ENCODE data around the gene ZNF593. TPM values are rescaled to one million over a fixed set of nuclear protein-coding genes. Genes with fewer than 3 reads are reported as not detected.

The ZNF593 gene
- 12.7 and 40.0 TPM in 2 replicates for total RNA-seq (2011; cell fraction: chromatin; rRNA removed; ENCODE audit: low replicate concordance)
- 55.5 and 60.9 TPM in 2 replicates for total RNA-seq (2011; cell fraction: nucleolus; rRNA removed)
- 22.8 and 27.3 TPM in 2 replicates for total RNA-seq (2011; cell fraction: nucleoplasm; rRNA removed)
- 233 and 259 TPM in 2 replicates for total RNA-seq (2014; rRNA removed)
- total RNA-seq (2014; rRNA removed; fragmentation: Illumina TruSeq; extraction: Trizol) = 16.2 and 32.2 TPM in 2 replicates
- total RNA-seq (2015; rRNA removed; fragmentation: Illumina TruSeq; extraction: Trizol) = 66.3 and 76.7 TPM in 2 replicates
- 125 and 144 TPM in 2 replicates for total RNA-seq (2021)
- polyA plus RNA-seq (2011; rRNA removed) = 48.2 and 51.6 TPM in 2 replicates
- polyA plus RNA-seq (2011; cell fraction: cytosol; rRNA removed) = 107 and 284 TPM in 2 replicates
- 48.1 and 66.6 TPM in 2 replicates for polyA plus RNA-seq (2011; cell fraction: nucleus; rRNA removed)
- polyA plus RNA-seq (2012) = 81.5 and 109 TPM in 2 replicates
- 37.2 and 58.8 TPM in 2 replicates for polyA plus RNA-seq (2014; fragmentation: Illumina TruSeq; extraction: Trizol)
- 10 to 100 TPM in 1 of 2 experiments, 1 to 10 TPM in 1; 9.8 to 27.1 TPM for polyA plus RNA-seq (2014; fragmentation: Nextera tagmentation; extraction: Ambion mirVana)
- 313 and 334 TPM in 2 replicates for polyA plus RNA-seq (2014; rRNA removed)
- polyA minus RNA-seq (2011; rRNA and poly(A)+ RNA removed) = 6.5 and 11.3 TPM in 2 replicates
- polyA minus RNA-seq (2011; cell fraction: cytosol; rRNA and poly(A)+ RNA removed) = 20.5 and 28.1 TPM in 2 replicates
- polyA minus RNA-seq (2011; cell fraction: nucleus; rRNA and poly(A)+ RNA removed) = 27.1 and 36.7 TPM in 2 replicates
- Bru-seq, nascent RNA = percentile 95 among the genes with signal in this experiment
- BruChase-seq, experiment 1, labeled RNA remaining after a 2-hour chase = percentile 85 among the genes with signal in this experiment
- BruChase-seq, experiment 2, labeled RNA remaining after a 6-hour chase = percentile 89 among the genes with signal in this experiment
- long read RNA-seq, experiment 1, transcript ZNF593-202 (3 exons, 675 nt) = major isoform, 162 of 187 reads
- long read RNA-seq, experiment 1, partial matches to known transcripts = 1 of 187 reads
- long read RNA-seq, experiment 1, other reads (novel, unspliced or antisense) = 23 of 187 reads
- long read RNA-seq, experiment 2, transcript ZNF593-202 (3 exons, 675 nt) = major isoform, 146 of 170 reads
- long read RNA-seq, experiment 2, partial matches to known transcripts = 4 of 170 reads
- long read RNA-seq, experiment 2, other reads (novel, unspliced or antisense) = 18 of 170 reads
- long read RNA-seq, experiment 3, transcript ZNF593-202 (3 exons, 675 nt) = major isoform, 204 of 206 reads
- long read RNA-seq, experiment 3, partial matches to known transcripts = 0 of 206 reads
- long read RNA-seq, experiment 3, other reads (novel, unspliced or antisense) = 2 of 206 reads

GRCh38 chr1:26169669-26170471, at the start of gene ZNF593:
Gene ZNF593, plus strand, starts transcription at chr1:26169908. Its CDS starts 76 bp downstream, at chr1:26169984.
- peak; percentile 97 to 99 (median 99) for DNase-seq (ENCODE audit: extremely low read depth in 1 of 4, low spot score in 3 of 4)
- BruUV-seq (replicated peaks) = no TSS peak
- H3K4me3 ChIP-seq = peak within 1 kb of the TSS; percentile 89
- H3K36me3 ChIP-seq (ENCODE audit: control insufficient read depth, insufficient read depth, low read length) = peaks cover 17% of the 10 kb centered on the region; the same call in 1 of the 3 replicates
- intact Hi-C loops (cut with micrococcal nuclease) (loop anchor here (2.0 to 10.0 kb wide), 3 partner anchors 31 to 215 kb away; partner anchors contain the start of gene CEP85), in situ Hi-C loops (cut with MboI) (no loop called here)
- no peaks in the 10 kb centered on the region for H4K20me1 ChIP-seq (replicated peaks; ENCODE audit: control insufficient read depth, insufficient read depth, low read length)
- peak; percentile 96 for ATAC-seq
- H3K79me2 ChIP-seq (ENCODE audit: control insufficient read depth, insufficient read depth, low read length) = peaks cover 21% of the 10 kb centered on the region
- peak; percentile 99 for FAIRE-seq
- 1% methylated on average over 63 of the region's 76 CpGs for WGBS (ENCODE audit: insufficient coverage, low coverage, missing lambda C conversion rate)
- peak within 1 kb of the TSS; percentile 96 for H3K4me2 ChIP-seq (ENCODE audit: insufficient read depth, low read length)
- ChIA-PET POLR2A (interaction anchor here (0.5 to 1.6 kb wide), 21 partner anchors 8 to 379 kb away, joined by 3 to 12 read pairs (median 3); partner anchors contain the start of genes CATSPER4, CEP85, CNKSR1 and FAM110D), CTCF (ENCODE audit: low intra/inter-chr PET ratio) (interaction anchor here (0.7 to 1.9 kb wide), 5 partner anchors 30 to 152 kb away, joined by 3 to 8 read pairs (median 3); no protein-coding TSS in a partner anchor)
- H3K27me3 ChIP-seq (ENCODE audit: control insufficient read depth in 2 of 2, insufficient read depth in 2 of 2, low read length in 2 of 2) = no peaks in the 10 kb centered on the region
- peak within 1 kb of the TSS; percentile 88 to 98 for H3K9ac ChIP-seq (ENCODE audit: insufficient read depth in 1 of 2, low read depth in 2 of 2, low read length in 2 of 2)
- H2AFZ ChIP-seq (ENCODE audit: low read depth, low read length) = peak within 1 kb of the TSS; percentile 90
- H3K4me1 ChIP-seq (replicated peaks in 1 of 2; ENCODE audit: control insufficient read depth in 2 of 2, insufficient read depth in 2 of 2, low read length in 2 of 2) = peaks cover 22 to 37% of the 10 kb centered on the region in 2 experiments
- H3K27ac ChIP-seq (ENCODE audit: extremely low read depth, low read depth, low read length) = peak within 1 kb of the TSS; percentile 85
- no peaks in the 10 kb centered on the region for H3K9me3 ChIP-seq (replicated peaks; ENCODE audit: control insufficient read depth, insufficient read depth, low read depth, low read length)
- peaks cover 4% of the 10 kb centered on the region for H3K9me1 ChIP-seq (ENCODE audit: control insufficient read depth, insufficient read depth, low read length)
- TF ChIP-seq KHSRP (IDR thresholded peaks at IDR 0.05) (peak; percentile 97), ZNF444 (CRISPR knock-in tag; IDR thresholded peaks at IDR 0.05) (no peak), SRF (CRISPR knock-in tag; IDR thresholded peaks at IDR 0.05) (peak in 1 of 2 experiments; percentile 86; a peak in 2 of 4 replicates), ZC3H11A (IDR thresholded peaks at IDR 0.05; ENCODE audit: low read depth, low read length) (peak; percentile 88), ZNF445 (CRISPR knock-in tag; IDR thresholded peaks at IDR 0.05; ENCODE audit: low read depth) (no peak), ZBED1 (IDR thresholded peaks at IDR 0.05) (peak; percentile 45; the same call in 1 of the 2 replicates), BRD4 (IDR thresholded peaks at IDR 0.05) (peak; percentile 93; the same call in 1 of the 2 replicates), TBP (optimal IDR thresholded peaks at IDR 0.05; ENCODE audit: low read depth, low read length) (peak; percentile 52), KLF6 (CRISPR knock-in tag; IDR thresholded peaks at IDR 0.05; ENCODE audit: borderline replicate concordance) (0 out of 2 replicates have a peak, but pooled peaks have one; percentile 42), ZBTB9 (CRISPR knock-in tag; IDR thresholded peaks at IDR 0.05) (peak; percentile 89; the same call in 1 of the 2 replicates), ZZZ3 (IDR thresholded peaks at IDR 0.05) (no peak), ETV6 (IDR thresholded peaks at IDR 0.05; ENCODE audit: borderline replicate concordance in 1 of 2, low read depth in 2 of 2, low read length in 1 of 2) (no peak), ETV6 (CRISPR knock-in tag; IDR thresholded peaks at IDR 0.05; ENCODE audit: borderline replicate concordance) (peak; percentile 78), TRIM28 (IDR thresholded peaks at IDR 0.05) (no peak), KDM5B (IDR thresholded peaks at IDR 0.05; ENCODE audit: insufficient replicate concordance, low read depth, low read length) (peak; percentile 82), WHSC1 (IDR thresholded peaks at IDR 0.05; ENCODE audit: low read length) (peak; percentile 27)
